HG03280 (cell line): Measurements from ENCODE around the gene ACR.

Source experiments
- ATAC-seq: cut with Tn5 transposase; IDR thresholded peaks from one replicate; pipeline ENCODE4 v1.9.1; 2021; ENCODE audit warnings: mild to moderate bottlenecking, moderate library complexity; ENCODE audit not compliant: unreplicated experiment

The ACR gene

GRCh38 chr22:50702821-50703725 is 34.9 kb upstream of the ACR start:
- no peak for ATAC-seq

GRCh38 chr22:50703726-50704509 is 34.1 kb upstream of the ACR start:
- no peak for ATAC-seq

- ATAC-seq, result no peak
Observed at GRCh38 chr22:50704510-50705218, 33.3 kb upstream of the ACR start.

- no peak for ATAC-seq
Observed at GRCh38 chr22:50705219-50705691, 32.7 kb upstream of the ACR start.

GRCh38 chr22:50705851-50706351 is 32.1 kb upstream of the ACR start:
- ATAC-seq, result no peak

- ATAC-seq, result no peak
Observed at GRCh38 chr22:50706481-50707125, 31.4 kb upstream of the ACR start.

- no peak for ATAC-seq
Observed at GRCh38 chr22:50708474-50708873, 29.5 kb upstream of the ACR start.

GRCh38 chr22:50708996-50709395 is 29.0 kb upstream of the ACR start:
- ATAC-seq, result no peak

GRCh38 chr22:50710221-50710620 is 27.8 kb upstream of the ACR start:
- no peak for ATAC-seq

GRCh38 chr22:50710886-50711285 is 27.1 kb upstream of the ACR start:
- ATAC-seq, result no peak

- ATAC-seq, result no peak
Observed at GRCh38 chr22:50711446-50712340, 26.3 kb upstream of the ACR start.

GRCh38 chr22:50712341-50713007 is 25.5 kb upstream of the ACR start:
- no peak for ATAC-seq

- no peak for ATAC-seq
Observed at GRCh38 chr22:50713008-50713385, 25.0 kb upstream of the ACR start.

- ATAC-seq, result no peak
Observed at GRCh38 chr22:50713571-50714056, 24.4 kb upstream of the ACR start.

GRCh38 chr22:50714150-50714549 is 23.9 kb upstream of the ACR start:
- ATAC-seq, result no peak

- ATAC-seq, result no peak
Observed at GRCh38 chr22:50714631-50715179, 23.3 kb upstream of the ACR start.

- no peak for ATAC-seq
Observed at GRCh38 chr22:50715250-50715649, 22.8 kb upstream of the ACR start.

GRCh38 chr22:50715776-50716175 is 22.2 kb upstream of the ACR start:
- no peak for ATAC-seq
